Activated CD8-positive, alpha-beta memory T cell treated with anti-CD3 and anti-CD28 coated beads, Interleukin-2, amount 50 U/mL, for 24 hours (primary cell): ENCODE data around the gene KIAA1614.

Source experiments
- DNase-seq: peaks from one replicate; pipeline ENCODE4 v3.0.0-alpha.2; 2020; ENCODE audit errors: extremely low read depth

The KIAA1614 gene

DNA sequence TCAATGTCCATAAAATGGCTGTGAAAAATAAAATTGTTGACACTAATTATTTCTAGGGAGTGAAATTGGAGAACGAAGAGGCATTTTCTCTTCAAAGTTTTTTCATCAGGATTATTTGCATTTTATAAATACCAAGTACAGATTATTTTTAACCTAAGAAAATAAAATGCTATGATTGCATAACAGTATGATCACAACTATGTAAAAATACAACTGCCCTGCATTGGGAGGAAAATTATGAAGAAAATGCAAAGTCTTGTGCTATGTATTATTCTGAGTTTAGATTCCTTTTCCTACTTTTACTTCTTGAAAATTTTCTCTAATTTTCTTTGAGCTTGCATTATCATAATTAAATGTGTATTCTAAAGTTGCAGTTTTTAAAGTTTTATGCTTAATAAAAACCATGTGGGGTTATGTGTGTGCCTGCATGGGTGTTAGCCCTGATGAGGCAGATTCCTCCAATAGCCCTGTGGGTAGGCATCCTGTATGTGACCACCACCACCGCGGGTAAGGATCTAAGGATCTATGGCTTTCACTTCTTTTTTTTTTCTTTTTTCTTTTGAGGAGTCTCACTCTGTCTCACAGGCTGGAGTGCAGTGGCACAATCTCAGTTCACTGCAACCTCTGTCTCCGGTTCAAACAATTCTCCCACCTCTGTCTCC is 85.3 kb downstream of the KIAA1614 start:
- no peak for DNase-seq
